Stimulated activated CD4-positive, alpha-beta T cell treated with anti-CD3 and anti-CD28 coated beads, Interleukin-15, amount 100 ng/mL, for 48 hours (primary cell): ENCODE results near the gene ST13.
"Not testable (repeated sequence)": the region's sequence is repeated elsewhere in the genome, so short reads cannot be mapped to it uniquely, and the experiment has no call there.

Source experiments
- DNase-seq, 2 donors: peaks; one replicate each; pipeline ENCODE4 v3.0.0-alpha.2; 2020; ENCODE audit warnings: low read depth in 2 of 2

The ST13 gene

GRCh38 chr22:40856513-40857308, at the start of gene ST13, which contains the start of gene XPNPEP3:
Gene ST13, minus strand, starts transcription at chr22:40856639. Its CDS starts 99 bp downstream, at chr22:40856540.
Gene XPNPEP3, plus strand, starts transcription at chr22:40857148. Its CDS starts 34 bp downstream, at chr22:40857182.
- DNase-seq: peak; percentile 94 to 97

DNA sequence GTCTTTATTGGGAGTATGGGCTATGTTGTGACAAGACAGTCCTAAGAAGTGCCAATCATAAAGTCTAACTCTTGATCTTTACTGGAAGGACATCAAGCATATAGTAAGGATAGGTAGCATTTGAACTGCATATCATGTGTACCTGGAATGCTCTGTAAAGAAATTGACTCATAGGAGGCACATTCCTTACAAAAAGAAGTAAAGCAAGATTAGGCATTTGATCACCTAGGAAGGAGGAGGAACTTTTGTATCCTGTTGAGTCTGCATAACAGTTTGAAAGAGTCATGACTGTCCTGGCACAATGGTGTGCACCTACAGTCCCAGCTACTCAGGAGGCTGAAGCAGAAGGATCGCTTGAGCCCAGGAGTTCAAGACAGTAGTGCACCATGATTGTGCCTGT, 47.7 kb upstream of the ST13 start:
- DNase-seq: no peak

GRCh38 chr22:40898850-40899357, 42.5 kb upstream of the ST13 start:
- DNase-seq: no peak

DNA sequence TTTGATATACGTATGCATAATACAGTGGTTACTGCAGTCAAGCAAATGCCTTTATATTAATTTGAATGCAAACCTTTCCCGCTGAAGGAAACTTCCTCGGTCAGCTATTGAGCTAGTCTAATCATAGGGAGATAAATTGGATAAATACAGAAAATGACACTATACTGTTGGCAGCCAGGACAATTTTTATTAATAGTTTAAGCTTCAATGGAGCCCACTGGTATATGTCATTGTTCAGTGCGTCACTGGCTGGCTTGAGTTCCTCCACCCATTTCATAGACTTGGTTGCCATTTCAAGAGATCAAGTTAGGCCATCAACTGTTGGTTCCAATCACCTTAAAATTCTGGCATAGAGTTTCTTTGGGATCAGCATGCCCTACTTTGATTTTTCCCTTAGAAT, 38.0 kb upstream of the ST13 start:
- DNase-seq: no peak

GRCh38 chr22:40890881-40891280, 34.4 kb upstream of the ST13 start:
- no peak for DNase-seq

DNA sequence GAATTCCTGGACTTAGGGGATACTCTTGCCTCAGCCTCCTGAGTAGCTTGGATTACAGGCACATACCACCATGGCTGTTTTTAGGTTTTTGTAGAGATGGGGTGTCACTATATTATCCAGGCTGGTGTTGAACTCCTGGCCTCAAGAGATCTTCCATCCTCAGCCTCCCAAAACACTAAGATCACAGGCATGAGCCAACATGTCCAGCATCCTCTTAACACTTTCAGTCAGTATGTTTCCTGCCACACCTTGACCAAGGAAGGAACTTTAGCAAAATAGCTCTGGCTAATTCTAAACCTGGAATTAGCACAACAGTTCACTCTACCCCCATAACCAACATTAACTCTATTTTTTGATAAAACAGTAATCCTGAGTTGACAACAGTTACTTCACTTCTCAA, 32.7 kb upstream of the ST13 start:
- no peak for DNase-seq

DNA sequence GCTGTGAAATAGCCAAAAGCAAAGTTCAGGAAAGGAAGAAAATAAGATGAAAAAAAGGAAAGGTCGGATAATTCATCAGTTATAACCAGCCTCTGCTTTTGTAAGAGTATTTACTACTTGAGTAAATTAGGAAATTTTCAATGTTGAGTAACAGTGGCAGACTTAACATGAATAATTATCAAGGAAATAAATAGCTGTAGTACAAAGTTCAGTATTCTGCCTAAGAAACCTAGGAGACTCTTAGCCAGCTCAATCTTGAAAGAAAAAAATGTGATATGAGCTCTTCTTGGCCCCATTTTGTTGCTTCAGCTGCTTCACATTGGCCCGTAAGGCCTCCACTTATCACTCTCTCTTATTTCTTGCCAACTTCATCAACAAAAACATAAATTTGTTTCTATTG, 22.5 kb upstream of the ST13 start:
- DNase-seq: no peak

- DNase-seq: no peak
These were observed 21.0 kb upstream of the ST13 start for GRCh38 chr22:40877488-40877887.

- no peak for DNase-seq
These were observed 20.5 kb upstream of the ST13 start for GRCh38 chr22:40876907-40877306.

GRCh38 chr22:40875111-40875510, 18.7 kb upstream of the ST13 start:
- DNase-seq: no peak

DNA sequence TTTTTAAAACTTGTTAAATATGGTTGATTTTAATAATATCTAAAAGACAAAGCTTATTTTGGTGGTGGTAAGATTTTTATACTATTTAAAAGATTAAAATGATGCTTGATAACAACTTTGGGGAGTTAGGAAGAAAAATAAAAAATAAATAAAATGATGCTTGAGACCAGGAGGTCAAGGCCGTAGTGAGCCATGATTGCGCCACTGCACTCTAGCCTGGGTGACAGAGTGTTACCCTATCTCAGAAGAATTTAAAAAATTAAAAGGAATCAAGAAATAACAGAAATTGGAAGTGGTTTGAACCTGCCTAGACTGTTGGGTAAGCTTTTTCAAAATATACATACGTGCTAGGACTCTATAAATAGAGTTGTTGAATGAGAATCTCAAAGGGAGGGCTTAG, 17.6 kb upstream of the ST13 start:
- no peak for DNase-seq

DNA sequence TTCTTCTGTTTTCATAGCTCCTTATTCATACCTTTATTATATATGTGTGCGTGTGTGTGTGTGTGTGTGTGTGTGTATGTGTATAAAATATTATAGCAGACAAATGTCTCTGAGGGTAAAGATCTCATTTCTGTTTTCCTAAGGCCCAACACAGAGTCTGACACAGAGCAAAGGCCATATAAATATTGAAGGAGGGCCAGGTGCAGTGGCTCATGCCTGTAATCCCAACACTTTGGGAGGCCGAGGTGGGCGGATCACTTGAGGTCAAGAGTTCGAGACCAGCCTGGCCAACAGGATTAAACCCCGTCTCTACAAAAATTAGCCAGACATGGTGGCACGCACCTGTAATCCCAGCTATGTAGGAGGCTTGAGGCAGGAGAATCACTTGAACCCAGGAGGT, 11.9 kb upstream of the ST13 start:
- DNase-seq: not testable (repeated sequence)

- DNase-seq: no peak
These were observed 10.7 kb upstream of the ST13 start for GRCh38 chr22:40867109-40867508.

DNA sequence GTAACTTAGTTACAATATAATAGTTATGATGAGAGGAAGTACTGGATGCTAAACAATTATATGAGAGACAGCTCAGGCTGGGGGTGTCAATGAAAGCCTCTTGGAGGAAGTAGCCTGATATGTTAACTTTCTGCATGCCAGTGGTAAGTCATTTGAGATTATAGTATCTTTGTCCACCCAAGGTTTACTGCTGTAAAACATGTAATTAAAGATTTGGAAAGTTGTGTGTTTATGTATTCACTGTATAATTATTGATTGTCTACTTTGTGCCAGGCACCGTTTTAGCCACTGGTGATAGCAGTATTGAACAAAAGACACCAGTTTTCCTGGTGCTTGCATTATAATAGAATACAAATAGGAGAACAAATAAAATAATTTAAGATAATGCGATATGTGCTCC, 6.1 kb upstream of the ST13 start:
- no peak for DNase-seq

DNA sequence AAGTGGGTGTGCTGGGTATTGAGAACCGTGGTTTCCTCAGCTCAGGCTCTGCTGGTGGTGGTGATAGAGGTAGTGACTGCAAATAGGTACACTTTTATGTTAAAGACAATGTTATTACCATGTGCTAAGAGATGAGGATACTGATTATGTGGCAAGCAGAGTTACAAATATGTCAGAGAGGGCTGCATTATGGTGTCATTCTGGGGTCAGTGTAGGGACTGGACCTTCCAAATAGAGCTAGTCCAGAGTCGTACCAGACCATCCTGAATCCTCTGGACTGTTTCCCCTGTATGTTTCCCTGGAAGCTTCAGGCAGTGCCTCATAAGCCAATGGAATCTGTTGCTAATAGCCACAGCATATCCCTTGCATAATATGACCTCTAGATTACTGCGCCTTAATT, 5.6 kb upstream of the ST13 start, which contains the start of gene DNAJB7:
Gene DNAJB7 (minus strand): TSS at position 101 of the 400 bp plus-strand sequence. CDS start 119 bp downstream, outside the sequence.
- DNase-seq: no peak

GRCh38 chr22:40857309-40857855, 943 bp upstream of the ST13 start:
- no peak for DNase-seq

GRCh38 chr22:40855979-40856512, 393 bp downstream of the ST13 start:
- peak; percentile 4 to 10 for DNase-seq

DNA sequence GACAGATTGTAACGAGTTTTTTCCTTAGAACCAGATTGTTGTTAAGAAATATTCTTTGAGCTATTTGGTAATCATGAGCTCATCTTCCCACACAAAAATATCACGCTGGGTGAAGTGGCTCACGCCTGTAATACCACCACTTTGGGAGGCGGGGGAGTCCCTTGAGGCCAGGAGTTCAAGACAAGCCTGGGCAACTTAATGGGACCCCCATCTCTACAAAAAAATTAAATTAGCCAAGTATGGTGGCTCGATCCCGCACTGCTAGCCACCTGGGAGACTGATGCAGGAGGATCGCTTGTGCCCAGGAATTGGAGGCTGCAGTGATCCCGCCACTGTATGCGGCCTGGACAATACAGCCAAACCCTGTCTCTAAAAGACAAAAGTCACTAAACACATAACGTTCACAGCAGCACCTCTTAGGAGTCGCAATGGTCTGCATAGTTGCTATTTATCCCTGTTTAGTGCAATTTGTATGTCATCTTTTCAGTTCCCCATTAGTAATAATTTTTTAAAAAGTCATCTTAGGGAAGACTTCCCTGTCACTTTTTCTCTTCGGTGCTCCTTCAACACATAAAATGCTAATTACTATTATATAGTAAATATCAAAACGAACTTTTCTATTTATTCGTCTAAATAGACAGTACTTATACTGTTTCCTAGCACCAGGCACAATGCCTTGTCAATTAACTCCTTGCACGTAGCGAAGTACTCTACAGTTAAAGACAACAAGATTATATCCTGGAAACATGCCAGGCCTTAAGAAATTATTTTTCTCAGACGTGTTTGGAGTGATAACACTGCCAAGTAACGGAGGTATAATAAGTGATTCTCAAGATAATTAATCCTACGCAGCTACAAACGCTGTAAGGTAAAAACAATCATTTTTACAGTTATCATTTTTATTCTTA, 1.1 kb downstream of the ST13 start:
- no peak for DNase-seq

DNA sequence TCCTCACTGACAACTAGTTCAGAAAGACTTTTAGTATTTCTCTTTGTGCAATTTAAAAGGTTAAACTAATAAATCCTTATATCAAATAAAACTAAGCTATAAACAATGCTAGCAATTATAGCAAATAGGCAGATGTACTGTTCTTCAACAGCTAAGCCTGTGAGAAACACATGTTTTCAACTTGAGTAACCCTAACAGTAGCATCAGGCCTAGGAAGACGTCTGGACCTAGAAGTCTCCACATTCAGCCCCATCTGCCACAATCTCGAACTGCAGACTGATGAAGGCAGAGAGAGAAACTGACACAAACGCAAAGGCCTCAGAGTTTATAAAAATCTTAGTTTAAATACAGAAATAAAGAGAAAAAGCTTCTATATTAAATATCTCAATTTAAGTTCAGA, 2.5 kb downstream of the ST13 start:
- no peak for DNase-seq

DNA sequence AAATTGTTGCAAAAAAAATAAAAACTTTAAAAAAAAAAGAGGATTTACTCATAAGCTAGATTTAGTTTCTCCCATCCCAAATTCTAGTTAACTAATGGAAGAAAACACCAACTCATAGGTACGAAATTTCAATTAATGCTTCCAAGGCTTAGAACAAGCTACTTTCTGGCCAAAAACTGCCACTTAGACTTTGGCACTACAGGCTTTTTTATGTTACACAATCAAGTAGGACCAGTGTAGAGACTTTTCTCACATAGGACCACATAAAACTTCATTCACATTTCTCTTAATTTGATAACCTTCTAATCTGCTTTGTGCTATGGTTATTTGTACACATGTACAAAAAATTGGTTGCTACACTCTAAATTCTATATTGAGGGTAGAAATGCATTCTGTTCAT, 3.1 kb downstream of the ST13 start:
- DNase-seq: no peak

DNA sequence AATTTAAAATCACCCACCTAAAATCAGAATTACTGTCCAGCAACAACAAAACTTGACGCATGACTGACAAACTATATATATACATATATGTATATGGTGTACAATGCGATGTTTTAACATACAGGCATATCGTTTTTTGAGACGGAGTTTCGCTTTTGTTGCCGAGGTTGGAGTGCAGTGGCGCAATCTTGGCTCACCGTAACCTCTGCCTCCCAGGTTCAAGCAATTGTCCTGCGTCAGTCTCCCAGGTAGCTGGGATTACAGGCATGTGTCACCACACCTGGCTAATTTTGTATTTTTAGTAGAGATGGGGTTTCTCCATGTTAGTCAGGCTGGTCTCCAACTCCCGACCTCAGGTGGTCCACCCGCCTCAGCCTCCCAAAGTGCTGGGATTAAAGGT, 10.6 kb downstream of the ST13 start:
- DNase-seq: not testable (repeated sequence)

GRCh38 chr22:40844951-40845350, 11.5 kb downstream of the ST13 start:
- no peak for DNase-seq
